GM20000 (cell line): ENCODE results near the gene TXLNB.

Experiments
- DNase-seq: peaks from one replicate; pipeline ENCODE4 v3.0.0; 2012; ENCODE audit warnings: low spot score
- CTCF ChIP-seq: IDR thresholded peaks from 2 replicates; pipeline ENCODE4 v1.5.1; 2012; ENCODE audit warnings: mild to moderate bottlenecking, control low read depth; ENCODE audit errors: extremely low read depth, missing control alignments

Gene TXLNB

GRCh38 chr6:139324301-139324555, 32.4 kb upstream of the TXLNB start:
- TF ChIP-seq CTCF = no peak
- DNase-seq = no peak

- peak; percentile 36 for DNase-seq
- no peak for TF ChIP-seq CTCF
Measured at GRCh38 chr6:139323511-139324300, 31.9 kb upstream of the TXLNB start.

- TF ChIP-seq CTCF = no peak
Measured at GRCh38 chr6:139320081-139320480, 28.3 kb upstream of the TXLNB start.

GRCh38 chr6:139316622-139317317, 25.0 kb upstream of the TXLNB start:
- DNase-seq = no peak
- TF ChIP-seq CTCF = no peak

More at GRCh38 chr6:139320081-139320480, 28.3 kb upstream of the TXLNB start:
- no peak for DNase-seq

- no peak for DNase-seq
- no peak for TF ChIP-seq CTCF
Measured at GRCh38 chr6:139313784-139314545, 22.2 kb upstream of the TXLNB start.

- no peak for DNase-seq
- no peak for TF ChIP-seq CTCF
Measured at GRCh38 chr6:139313229-139313628, 21.4 kb upstream of the TXLNB start.

GRCh38 chr6:139311831-139312230, 20.0 kb upstream of the TXLNB start:
- TF ChIP-seq CTCF = no peak
- no peak for DNase-seq
